Uterus (tissue), 4 donors: ENCODE data around the gene PLD6. TPM values are rescaled to one million over a fixed set of nuclear protein-coding genes. Genes with fewer than 3 reads are reported as not detected.

Experiments
- DNase-seq, 2 donors: peaks; one replicate each; pipeline ENCODE4 v3.0.0-alpha.2; 2019 to 2020
- H3K27ac ChIP-seq, 2 donors: fragments of 200-600 bp; sonication (generic); 1 replicate in 1 of 2; 2 replicates in 1 of 2; pipeline ENCODE4 v1.5.1; 2016 to 2018
- H3K27me3 ChIP-seq, 2 donors: fragments of 200-600 bp; sonication (generic); one replicate each; pipeline ENCODE4 v1.5.1; 2018 to 2019; ENCODE audit warnings: control low read depth in 1 of 2
- H3K36me3 ChIP-seq, 2 donors: fragments of 200-600 bp; sonication (generic); one replicate each; pipeline ENCODE4 v1.5.1; 2019; ENCODE audit warnings: control low read depth in 1 of 2
- H3K4me1 ChIP-seq, 2 donors: fragments of 200-600 bp; sonication (generic); one replicate each; pipeline ENCODE4 v1.5.1; 2018 to 2019; ENCODE audit warnings: control low read depth in 1 of 2
- H3K4me3 ChIP-seq, 2 donors: fragments of 200-600 bp; sonication (generic); 1 replicate in 1 of 2; 2 replicates in 1 of 2; pipeline ENCODE4 v1.5.1; 2018 to 2019; ENCODE audit warnings: mild to moderate bottlenecking in 1 of 2
- H3K9me3 ChIP-seq, 2 donors: fragments of 200-600 bp; sonication (generic); one replicate each; pipeline ENCODE4 v1.5.1; 2019; ENCODE audit warnings: control low read depth in 1 of 2
- POLR2A ChIP-seq, 2 donors: fragments of 450-650 bp; IDR thresholded peaks; one replicate each; pipeline ENCODE4 v1.6.1; 2016; ENCODE audit warnings: antibody characterized with exemption in 2 of 2, mild to moderate bottlenecking in 1 of 2, moderate library complexity in 1 of 2
- intact Hi-C: fragments of 100-400 bp; cut with DNase I; formaldehyde crosslinking; loops from one replicate; pipeline ENCODE4 v1.15.1; 2023; ENCODE audit warnings: low total_unique reads
- total RNA-seq, 4 donors: library from RNA; depleted of rRNA in 3 of 4; stranded (reverse); fragments of >200 nt in 3 of 4; gene quantifications; one replicate each; pipeline versions ENCODE4 v1.1.0 to v1.2.4, GENCODE V29; 2014 to 2023
- TF ChIP-seq, protein P1 (sequence below), 4 experiments: fragments of 200-600 bp in 2 of 4; fragments of 450-650 bp in 2 of 4; sonication (generic) in 2 of 4; IDR thresholded peaks; one replicate each; pipeline ENCODE4 v1.5.1; 2016 to 2019; ENCODE audit warnings: antibody characterized with exemption in 4 of 4, mild to moderate bottlenecking in 2 of 4, moderate library complexity in 1 of 4
- donor health status: DM: yes; HTN: yes; CAD: no.

Gene PLD6
- total RNA-seq, 4 donors from 2014 or later, result 0.77 to 8.1 (median 5.0) TPM

- Histone ChIP-seq H3K4me1 (no peaks in the 10 kb centered on the region), H3K9me3 (no peaks in the 10 kb centered on the region), H3K36me3 (no peaks in the 10 kb centered on the region), H3K27ac (no peak overlapping the region), H3K27me3 (no peaks in the 10 kb centered on the region), H3K4me3 (no peak overlapping the region)
- intact Hi-C loops, result no loop called here
- TF ChIP-seq, protein P1, sequence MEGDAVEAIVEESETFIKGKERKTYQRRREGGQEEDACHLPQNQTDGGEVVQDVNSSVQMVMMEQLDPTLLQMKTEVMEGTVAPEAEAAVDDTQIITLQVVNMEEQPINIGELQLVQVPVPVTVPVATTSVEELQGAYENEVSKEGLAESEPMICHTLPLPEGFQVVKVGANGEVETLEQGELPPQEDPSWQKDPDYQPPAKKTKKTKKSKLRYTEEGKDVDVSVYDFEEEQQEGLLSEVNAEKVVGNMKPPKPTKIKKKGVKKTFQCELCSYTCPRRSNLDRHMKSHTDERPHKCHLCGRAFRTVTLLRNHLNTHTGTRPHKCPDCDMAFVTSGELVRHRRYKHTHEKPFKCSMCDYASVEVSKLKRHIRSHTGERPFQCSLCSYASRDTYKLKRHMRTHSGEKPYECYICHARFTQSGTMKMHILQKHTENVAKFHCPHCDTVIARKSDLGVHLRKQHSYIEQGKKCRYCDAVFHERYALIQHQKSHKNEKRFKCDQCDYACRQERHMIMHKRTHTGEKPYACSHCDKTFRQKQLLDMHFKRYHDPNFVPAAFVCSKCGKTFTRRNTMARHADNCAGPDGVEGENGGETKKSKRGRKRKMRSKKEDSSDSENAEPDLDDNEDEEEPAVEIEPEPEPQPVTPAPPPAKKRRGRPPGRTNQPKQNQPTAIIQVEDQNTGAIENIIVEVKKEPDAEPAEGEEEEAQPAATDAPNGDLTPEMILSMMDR (IDR thresholded peaks at IDR 0.05), result no peak
- no peak for TF ChIP-seq POLR2A (IDR thresholded peaks at IDR 0.05)
- no peak for DNase-seq
Measured at GRCh38 chr17:17156511-17156910, 49.6 kb downstream of the PLD6 start.

DNA sequence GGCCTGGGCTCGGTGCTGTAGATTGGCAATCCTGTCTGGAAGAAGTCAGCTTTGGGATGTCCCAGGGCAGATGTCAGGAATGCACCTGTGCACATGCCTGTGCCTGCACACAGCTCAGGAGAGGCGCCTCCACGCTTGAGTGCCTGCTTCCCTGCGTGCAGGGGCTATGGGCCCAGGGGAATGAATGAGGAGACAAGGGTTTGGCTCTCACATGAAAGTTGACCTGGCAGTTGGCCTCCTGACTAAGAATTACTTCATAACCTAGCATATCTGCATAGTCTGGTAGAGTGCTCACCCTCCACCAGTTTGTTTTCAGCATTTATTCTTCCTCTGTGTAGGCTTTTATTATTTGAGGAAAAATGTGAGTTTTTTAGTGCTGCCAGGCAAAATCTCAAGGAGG lies 50.0 kb downstream of the PLD6 start:
- TF ChIP-seq, protein P1 (IDR thresholded peaks at IDR 0.05), result no peak
- no peak for TF ChIP-seq POLR2A (IDR thresholded peaks at IDR 0.05)
- H3K27me3 ChIP-seq, result no peaks in the 10 kb centered on the region
- H3K27ac ChIP-seq, result no peak overlapping the region
- H3K4me3 ChIP-seq, result no peak overlapping the region
- no peak for DNase-seq
- H3K36me3 ChIP-seq, result no peaks in the 10 kb centered on the region
- intact Hi-C loops, result no loop called here
- H3K4me1 ChIP-seq, result no peaks in the 10 kb centered on the region
- no peaks in the 10 kb centered on the region for H3K9me3 ChIP-seq

- Histone ChIP-seq H3K27ac (no peak overlapping the region), H3K36me3 (no peaks in the 10 kb centered on the region), H3K4me3 (no peak overlapping the region), H3K9me3 (no peaks in the 10 kb centered on the region), H3K27me3 (no peaks in the 10 kb centered on the region), H3K4me1 (no peaks in the 10 kb centered on the region)
- intact Hi-C loops, result no loop called here
- no peak for TF ChIP-seq POLR2A (IDR thresholded peaks at IDR 0.05)
- TF ChIP-seq, protein P1 (IDR thresholded peaks at IDR 0.05), result no peak
- no peak for DNase-seq
Measured at GRCh38 chr17:17155568-17155967, 50.6 kb downstream of the PLD6 start.

DNA sequence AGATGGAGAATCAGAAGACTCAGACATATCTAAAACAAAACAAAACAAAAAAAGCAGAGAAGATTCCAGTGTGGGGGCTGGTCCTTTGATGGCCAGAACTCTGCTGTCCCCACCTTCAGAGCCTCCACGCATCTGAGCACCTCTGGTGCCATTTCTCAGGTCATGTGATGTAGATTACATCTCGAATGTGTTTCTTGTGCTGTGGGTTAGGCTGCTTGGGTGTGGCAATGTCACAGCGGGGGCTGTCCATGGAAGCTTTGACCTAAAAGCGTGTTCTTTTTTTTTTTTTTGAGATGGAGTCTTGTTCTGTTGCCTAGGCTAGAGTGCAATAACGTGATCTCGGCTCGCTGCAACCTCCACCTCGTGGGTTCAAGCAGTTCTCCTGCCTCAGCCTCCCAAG lies 51.2 kb downstream of the PLD6 start:
- H3K4me1 ChIP-seq, result no peaks in the 10 kb centered on the region
- no peak overlapping the region for H3K27ac ChIP-seq
- H3K36me3 ChIP-seq, result no peaks in the 10 kb centered on the region
- TF ChIP-seq, protein P1 (IDR thresholded peaks at IDR 0.05), result no peak
- TF ChIP-seq POLR2A (IDR thresholded peaks at IDR 0.05), result no peak
- no peak for DNase-seq
- H3K9me3 ChIP-seq, result no peaks in the 10 kb centered on the region
- no peak overlapping the region for H3K4me3 ChIP-seq
- intact Hi-C loops, result no loop called here
- no peaks in the 10 kb centered on the region for H3K27me3 ChIP-seq

GRCh38 chr17:17154556-17154955 lies 51.6 kb downstream of the PLD6 start:
- intact Hi-C loops, result no loop called here
- H3K36me3 ChIP-seq, result no peaks in the 10 kb centered on the region
- H3K27ac ChIP-seq, result no peak overlapping the region

More at GRCh38 chr17:17154556-17154955, 51.6 kb downstream of the PLD6 start:
- no peaks in the 10 kb centered on the region for H3K27me3 ChIP-seq
- TF ChIP-seq, protein P1 (IDR thresholded peaks at IDR 0.05), result no peak
- TF ChIP-seq POLR2A (IDR thresholded peaks at IDR 0.05), result no peak
- H3K4me3 ChIP-seq, result no peak overlapping the region
- H3K4me1 ChIP-seq, result no peaks in the 10 kb centered on the region
- H3K9me3 ChIP-seq, result no peaks in the 10 kb centered on the region
- no peak for DNase-seq
